CD4-positive, alpha-beta T cell treated with Interleukin-4 for 1 hour (primary cell): ENCODE results near the gene MPDU1.
"Not testable (repeated sequence)": the region's sequence is repeated elsewhere in the genome, so short reads cannot be mapped to it uniquely, and the experiment has no call there.

Experiments
- DNase-seq, 2 donors: peaks; one replicate each; pipeline ENCODE4 v3.0.0-alpha.2; 2020 to 2022

MPDU1 gene

GRCh38 chr17:7620835-7621234, 37.2 kb downstream of the MPDU1 start:
- DNase-seq, result no peak

GRCh38 chr17:7623661-7624060, 40.0 kb downstream of the MPDU1 start:
- no peak for DNase-seq

GRCh38 chr17:7625749-7626148, 42.1 kb downstream of the MPDU1 start:
- DNase-seq, result not testable (repeated sequence)

- DNase-seq, result peak in 1 of 2 donors; percentile 38
Observed at GRCh38 chr17:7626307-7626706, 42.7 kb downstream of the MPDU1 start.

- no peak for DNase-seq
Observed at GRCh38 chr17:7626956-7627249, 43.3 kb downstream of the MPDU1 start.

GRCh38 chr17:7627250-7628121, 43.8 kb downstream of the MPDU1 start, which contains the start of gene SAT2:
Gene SAT2, minus strand, starts transcription at chr17:7627821. Its CDS starts 186 bp downstream, at chr17:7627635.
- DNase-seq, result peak; percentile 91 to 92

- no peak for DNase-seq
Observed at GRCh38 chr17:7629939-7630571, 46.4 kb downstream of the MPDU1 start, which contains the start of gene SHBG. Gene SHBG, plus strand, starts transcription at chr17:7630135. Its CDS starts 38 bp downstream, at chr17:7630173.

GRCh38 chr17:7631398-7632380, 48.0 kb downstream of the MPDU1 start:
- DNase-seq, result no peak

- DNase-seq, result peak; percentile 52 to 56
Observed at GRCh38 chr17:7632492-7632894, 48.8 kb downstream of the MPDU1 start.

- no peak for DNase-seq
Observed at GRCh38 chr17:7633093-7633492, 49.4 kb downstream of the MPDU1 start.

GRCh38 chr17:7634384-7634783, 50.7 kb downstream of the MPDU1 start:
- DNase-seq, result no peak

- DNase-seq, result no peak
Observed at GRCh38 chr17:7636163-7636562, 52.5 kb downstream of the MPDU1 start.
